Endometrial microvascular endothelial cells (primary cell): ENCODE results near the gene ME3. TPM values are rescaled to one million over a fixed set of nuclear protein-coding genes. Genes with fewer than 3 reads are reported as not detected.

ENCODE experiments used
- in situ Hi-C: cut with HindIII; loops from 2 replicates; pipeline ENCODE4 v1.10.0; 2017; ENCODE audit warnings: low sequenced_read_pairs, low pct_unique_long_range_greater_than_20kb; ENCODE audit errors: inconsistent ontology term
- total RNA-seq: library from RNA; depleted of rRNA; stranded (reverse); fragments of >200 nt; gene quantifications from one replicate; pipeline ENCODE4 v1.2.3, GENCODE V29; 2015; ENCODE audit errors: inconsistent ontology term

Gene ME3
- total RNA-seq, 1 donor from 2014 or later, result 44.4 TPM

DNA sequence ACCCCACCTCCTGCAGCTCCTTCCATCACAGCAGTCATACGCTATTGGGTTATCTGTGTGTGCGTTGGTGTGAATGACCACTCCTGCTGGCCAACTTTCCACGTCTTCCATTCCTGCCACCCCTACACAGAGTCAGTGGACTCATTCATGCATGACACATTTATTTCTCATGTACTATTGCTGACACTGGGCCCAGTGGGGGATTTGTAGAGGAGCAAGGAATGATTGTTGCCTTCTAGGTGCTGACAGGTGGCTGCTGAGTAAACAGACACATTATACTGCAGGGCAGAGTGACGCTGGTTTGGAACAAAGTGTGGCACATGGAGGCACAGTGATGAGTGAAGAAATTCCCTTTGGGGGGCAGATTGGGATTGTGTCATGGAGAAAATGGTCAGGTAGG lies 183.9 kb downstream of the ME3 start:
- in situ Hi-C loops, result no loop called here

DNA sequence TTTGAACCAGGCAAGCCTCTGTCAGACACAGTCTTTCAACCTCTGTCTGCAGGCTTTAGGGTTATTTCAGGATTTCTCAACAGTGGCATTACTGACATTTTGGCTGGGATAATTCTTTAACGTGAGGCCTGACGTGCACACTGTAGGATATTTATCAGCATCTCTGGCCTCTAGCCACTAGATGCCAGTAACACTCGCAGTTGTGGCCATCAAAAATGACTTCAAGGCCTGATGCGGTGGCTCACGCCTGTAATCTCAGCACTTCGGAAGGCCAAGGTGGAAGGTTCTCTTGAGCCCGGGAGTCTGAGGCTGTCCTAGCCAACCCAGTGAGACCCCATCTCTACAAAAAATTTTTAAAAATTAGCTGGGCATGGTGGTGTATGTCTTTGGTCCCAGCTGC lies 184.7 kb downstream of the ME3 start:
- in situ Hi-C loops, result no loop called here

DNA sequence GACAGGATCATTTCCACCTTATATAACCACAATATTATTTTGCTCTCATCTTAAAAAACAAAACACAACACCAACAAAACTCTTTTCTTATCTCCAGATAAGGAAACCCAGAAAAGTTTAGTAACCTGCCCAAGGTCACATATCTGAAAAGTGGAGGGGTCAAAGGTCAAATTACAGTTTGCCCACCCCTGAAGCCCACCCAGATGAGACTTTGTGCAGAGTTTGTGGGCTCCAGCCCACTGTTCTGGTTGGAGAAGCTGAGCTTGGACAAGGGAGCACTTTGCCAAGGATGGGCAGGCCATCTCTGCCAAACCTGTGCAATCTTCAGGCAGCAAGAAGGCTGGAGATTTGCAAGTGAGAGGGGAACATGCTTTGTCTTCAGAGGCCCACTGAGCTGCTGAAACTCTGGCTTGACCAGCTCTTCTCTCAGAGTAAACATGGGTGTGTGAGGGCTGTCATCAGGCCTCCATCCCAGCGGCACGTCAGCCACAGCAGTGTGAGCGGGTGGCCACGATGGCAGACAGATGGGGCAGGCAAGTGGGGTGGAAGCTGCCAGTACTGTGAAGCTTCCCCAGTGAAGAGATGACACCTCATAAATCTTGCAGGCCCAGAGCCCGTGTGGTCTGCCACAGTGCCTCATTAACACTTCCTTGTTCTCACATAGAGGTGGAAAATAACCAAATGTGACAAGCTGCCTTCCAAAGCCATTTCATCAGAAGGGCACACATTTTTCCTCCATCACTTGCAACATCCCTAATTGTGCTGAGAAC lies 186.0 kb downstream of the ME3 start:
- in situ Hi-C loops, result no loop called here

DNA sequence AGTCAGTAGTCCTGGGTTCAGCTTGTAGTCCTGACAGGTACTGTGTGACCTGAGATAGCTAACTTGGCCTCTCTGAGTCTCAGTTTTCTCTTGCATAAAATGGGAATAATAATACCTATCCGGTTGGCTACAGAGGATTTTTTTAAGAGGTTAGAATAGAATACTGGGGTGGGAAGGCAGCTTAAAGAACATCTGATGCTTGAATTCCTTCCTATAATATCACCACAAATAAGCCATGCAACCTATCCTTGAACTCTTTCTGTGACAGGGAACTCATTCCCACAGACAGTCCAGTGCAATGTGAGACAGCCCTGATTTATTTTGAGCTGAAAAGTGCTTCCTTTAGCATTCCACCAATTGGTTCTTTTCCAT lies 187.6 kb downstream of the ME3 start:
- in situ Hi-C loops, result no loop called here

DNA sequence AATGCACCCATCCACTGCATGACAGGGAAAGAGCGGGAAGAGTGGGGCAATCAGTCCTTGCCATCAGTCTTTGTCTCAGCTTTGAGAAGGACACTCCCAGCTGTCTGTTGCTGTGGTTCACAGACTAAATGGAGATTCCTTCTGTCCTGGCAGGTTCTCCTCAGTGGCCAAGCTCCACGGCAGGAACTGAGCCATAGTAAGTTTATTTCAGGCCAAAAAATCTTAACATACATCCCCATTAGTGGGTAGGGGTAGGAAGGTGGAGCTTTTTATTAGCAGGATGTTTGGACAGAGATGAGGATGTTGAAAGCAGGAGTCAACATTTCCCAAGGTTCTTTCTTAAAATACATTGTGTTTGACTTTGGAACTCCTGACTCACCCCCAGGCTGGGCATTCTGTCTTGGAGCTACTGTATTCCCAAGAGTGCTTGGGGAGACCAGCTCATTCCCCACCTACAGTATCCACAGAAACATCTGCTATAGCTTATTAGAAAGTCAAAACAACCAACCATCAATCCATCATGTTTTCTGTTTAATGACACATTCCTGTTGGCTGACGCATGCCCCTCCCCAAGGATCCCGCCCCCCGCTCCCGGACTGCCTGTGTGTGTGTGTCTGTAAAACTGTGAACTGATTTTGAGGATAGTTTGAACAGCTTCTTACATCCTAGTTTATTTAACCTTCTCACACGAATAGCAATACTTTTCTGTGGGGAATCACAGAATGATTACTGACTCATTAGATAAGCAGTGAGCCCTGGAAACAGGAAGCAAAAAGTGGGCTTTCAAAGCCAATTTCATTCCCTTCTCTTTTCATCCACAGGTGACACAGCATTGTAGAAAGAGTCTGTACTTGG lies 188.2 kb downstream of the ME3 start:
- in situ Hi-C loops, result no loop called here

DNA sequence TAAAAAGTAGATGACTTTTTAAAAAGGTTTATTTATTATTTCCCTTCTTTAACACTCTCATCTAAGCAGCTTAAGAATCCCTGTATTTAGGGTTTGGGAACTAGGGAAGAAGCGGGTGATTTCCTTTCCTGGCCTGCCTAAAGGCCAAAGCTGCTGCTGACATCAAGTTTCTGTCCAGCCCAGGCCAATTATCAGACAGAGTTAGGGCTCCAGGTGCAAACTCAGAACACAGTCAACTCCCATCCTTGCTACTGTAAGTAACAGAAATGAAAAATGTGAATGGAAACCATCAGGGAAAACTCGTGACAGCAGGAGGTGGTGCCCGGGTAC lies 188.8 kb downstream of the ME3 start:
- in situ Hi-C loops, result no loop called here

DNA sequence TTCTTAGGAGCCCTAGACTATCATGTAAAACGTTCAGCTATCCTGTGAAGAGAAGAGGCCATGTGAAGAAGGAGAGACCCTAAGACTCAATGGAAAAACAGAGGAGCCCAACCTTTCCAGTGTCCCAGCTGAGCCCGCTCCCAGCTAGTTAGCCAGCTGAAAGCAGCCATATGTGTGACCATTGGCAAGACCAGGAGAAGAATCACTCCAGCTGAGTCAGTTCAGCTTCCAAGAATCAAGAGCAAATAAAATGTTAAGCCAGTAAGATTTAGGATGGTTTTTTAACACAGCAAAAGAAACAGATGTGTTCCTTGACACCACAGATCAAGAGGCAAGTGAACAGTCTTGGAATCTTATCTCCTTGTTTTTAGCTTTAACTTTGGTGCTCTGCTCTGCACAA lies 189.7 kb downstream of the ME3 start:
- in situ Hi-C loops, result no loop called here

DNA sequence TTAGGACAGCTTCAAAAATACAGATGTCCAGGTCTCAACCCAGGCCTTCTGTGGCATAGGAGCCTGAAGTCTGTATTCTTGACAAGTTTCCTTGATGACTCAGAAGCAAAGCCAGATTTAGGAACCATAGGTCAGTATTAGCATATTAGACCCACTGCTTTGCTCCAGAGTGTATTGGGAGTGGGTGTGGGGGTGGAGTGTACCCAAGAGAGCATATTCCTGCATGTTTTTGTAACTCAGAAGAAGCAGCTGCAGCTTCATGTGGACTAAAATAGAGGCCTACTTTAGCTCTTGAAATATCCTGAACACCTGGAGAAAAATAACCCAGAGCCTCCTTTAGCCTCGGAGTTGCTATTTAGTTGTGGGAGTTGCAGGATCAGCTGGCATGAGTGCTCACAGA lies 191.0 kb downstream of the ME3 start:
- in situ Hi-C loops, result no loop called here

DNA sequence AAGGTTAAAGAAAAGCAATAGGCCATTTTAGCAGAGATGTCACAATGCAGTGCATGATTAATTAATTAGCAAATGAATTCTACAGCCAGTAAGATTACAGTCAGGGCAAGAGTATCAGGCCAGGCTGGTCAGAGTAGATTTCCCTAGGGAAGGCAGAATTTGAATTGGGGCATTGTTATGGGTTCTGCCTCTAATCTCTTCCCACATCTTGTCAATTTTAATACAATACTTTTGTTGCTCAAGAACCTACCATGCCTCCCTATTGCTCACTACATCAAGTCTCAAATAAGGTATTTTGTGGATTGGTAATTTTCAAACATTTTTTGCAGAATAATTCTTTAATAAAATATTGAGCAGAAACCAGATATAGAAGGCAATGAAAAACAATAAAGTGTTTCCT lies 194.1 kb downstream of the ME3 start:
- in situ Hi-C loops, result no loop called here

DNA sequence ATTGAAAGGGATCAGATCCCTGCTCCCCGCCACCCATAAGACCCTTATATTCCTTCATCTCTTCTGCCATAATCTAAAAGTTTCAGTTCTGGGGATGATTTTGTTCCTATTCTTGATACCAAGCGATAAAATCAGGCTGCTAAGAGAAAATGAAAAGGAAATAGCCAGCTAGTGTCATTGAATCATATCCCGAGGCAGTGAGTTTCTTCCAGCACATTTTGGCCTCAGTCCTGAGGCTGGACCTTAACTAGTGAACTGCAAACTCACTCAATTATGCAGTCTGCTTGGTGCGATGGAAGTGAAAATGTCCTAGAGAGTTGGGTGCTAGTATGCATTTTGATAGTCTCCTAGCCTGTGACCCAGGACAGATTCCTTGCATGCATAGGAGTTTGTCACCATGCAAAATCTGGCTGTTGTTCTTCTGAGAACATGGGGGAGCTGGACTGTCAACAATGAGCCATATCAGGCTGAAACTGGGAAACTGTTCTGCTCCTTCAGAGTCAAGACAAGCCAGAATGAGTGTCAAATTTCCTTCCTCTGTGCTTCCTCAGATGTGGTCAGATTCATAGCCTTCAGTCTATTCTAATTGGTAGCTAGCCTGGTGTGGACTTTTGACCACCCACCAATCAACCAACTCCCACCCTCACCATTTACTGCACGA lies 194.8 kb downstream of the ME3 start:
- in situ Hi-C loops, result no loop called here

DNA sequence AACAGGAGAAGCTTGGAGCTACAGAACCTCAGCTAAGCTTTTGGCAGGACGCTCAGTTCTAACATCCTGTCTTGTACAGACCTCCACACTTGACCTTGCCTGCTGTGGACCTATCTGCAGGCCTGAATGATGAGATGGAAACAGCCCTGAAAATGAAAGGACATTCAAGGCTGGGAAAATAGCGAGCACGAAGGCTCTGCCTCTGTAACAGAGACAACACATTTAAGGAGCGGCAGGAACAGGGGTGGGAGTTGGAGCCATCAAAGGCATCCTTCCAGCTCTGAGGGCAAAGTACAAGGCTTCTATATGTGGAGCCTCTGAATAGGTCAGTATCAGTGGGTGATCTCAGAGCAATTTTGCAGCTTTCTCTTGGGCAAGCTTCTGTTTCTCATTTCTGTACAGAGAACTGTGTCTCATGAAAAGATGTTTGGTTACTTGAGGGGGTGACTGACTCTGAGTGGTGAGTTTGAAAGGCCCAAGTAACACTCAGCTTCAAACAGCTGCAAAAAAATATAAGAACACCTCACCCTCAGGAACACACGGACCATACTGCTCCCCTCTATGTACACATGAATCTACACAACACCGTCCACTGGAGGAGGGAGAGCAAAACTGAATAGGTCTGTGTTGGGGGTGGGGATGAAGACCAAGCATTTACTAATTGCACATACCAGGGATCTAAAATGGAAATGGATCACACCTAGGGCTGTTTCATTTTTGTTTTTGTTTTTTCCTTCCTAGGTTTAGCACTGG lies 196.1 kb downstream of the ME3 start:
- in situ Hi-C loops, result no loop called here

DNA sequence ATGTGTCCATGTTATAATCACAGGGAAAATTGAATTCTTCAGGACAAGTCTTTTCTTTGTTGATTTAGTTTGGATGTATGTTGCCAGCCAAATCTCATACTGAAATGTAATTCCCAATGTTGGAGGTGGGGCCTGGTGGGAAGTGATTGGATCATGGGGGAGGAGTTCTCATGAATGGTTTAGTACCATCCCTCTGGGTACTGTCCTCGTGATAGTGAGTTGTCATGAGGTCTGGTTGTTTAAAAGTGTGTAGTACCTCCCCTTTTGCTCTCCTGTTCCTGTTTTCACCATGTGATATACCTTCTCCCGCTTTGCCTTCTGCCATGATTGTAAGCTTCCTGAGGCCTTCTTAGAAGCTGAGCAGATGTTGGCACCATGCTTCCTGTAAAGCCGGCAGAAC lies 197.4 kb downstream of the ME3 start:
- in situ Hi-C loops, result no loop called here

DNA sequence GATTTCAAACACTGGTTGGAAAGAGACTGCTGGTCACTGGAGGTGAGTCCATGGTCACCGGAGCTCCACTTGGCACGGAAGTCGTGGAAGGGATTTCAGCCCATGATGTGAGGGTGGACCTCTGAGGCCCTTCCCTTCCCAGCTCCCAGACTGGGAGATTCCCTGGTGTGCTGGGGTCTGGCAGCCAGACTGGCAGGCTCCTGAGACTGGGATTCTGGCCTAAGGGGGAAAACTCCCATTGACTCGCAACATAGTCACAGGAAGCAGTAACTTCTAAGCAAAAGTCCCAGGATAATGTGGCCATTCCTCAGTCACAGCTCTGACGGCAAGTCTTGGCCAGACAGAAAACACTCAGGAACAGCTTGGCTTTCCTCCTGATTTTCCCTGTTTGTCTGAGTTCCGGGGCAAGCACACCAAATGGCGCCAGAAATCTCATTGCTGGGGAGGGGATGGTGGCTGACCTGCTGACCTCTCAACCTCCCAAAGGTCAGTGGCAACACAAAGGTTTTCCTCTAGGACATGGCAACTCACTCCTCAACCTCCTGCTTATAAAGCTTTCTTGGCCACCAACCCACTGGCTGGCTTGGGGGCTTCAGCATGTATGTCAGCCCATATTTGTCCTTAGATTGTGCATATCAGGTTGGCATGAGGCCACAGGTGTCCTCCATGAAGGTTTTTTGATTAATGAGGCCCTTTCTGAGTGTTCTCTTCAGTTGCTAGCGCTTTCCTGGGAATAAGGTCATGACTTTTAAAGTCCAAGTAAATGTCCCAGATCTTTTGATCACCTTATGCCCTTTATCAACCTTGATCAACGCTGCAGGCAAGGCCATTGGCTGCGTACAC lies 198.2 kb downstream of the ME3 start:
- in situ Hi-C loops, result no loop called here

DNA sequence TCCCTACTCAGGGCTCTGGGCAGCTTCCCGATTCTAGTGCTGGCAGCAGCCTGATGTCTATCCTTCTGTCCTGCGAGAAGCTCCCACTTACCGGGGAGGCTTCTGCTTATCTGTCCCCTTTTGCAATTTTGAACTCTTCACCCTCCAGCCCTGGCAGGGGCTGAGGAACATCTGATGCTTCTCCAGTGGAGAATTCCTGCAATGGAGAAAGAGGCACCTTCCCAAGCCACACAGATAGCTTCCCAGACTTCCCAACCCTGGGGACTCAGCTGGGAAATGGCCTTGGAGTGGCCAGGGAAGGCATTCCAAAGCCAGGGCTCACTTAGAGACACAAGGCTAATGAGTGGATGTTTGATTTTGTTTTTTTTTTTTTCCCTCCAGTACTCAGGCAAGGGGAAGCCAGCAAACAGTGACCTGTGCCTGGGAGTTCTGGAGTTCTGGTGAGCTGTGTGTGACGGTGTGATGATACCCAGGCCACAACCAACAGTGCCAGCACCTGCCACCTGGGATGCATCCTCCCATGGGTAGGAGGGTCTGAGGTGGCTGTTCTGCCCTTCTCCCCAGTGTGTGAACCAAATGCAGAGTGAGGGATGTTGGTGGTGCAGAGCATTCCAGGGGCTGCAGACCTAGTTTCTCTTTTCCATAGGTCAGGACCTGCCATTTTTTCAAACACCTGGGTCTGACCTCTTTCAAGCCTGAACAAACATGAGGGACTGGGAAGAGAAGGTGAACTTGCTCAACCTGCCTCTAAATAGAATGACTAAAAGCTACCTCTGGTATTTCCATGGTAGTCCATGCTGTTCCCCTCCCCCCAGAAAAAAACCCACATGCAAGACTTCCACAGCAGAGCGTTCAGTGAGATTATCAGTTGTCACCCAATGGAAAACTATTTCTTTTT lies 202.7 kb downstream of the ME3 start:
- in situ Hi-C loops, result no loop called here

DNA sequence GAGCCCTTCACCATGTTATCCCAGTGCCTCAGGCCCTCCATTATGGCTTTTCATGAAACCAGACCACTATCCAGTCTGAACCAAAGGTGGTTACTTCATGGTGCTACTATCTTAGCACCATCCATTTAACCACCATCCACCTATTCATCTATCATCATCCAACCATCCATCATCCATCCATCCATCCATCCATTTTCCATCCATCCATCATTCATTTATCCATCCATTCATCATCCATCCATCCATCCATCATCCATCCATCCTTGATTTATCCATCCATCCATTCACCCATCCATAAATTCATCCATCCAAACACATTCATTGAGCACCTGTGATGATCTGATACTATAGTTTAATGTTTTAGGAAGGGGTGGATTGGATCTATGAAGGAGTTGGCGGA lies 204.2 kb downstream of the ME3 start:
- in situ Hi-C loops, result no loop called here

DNA sequence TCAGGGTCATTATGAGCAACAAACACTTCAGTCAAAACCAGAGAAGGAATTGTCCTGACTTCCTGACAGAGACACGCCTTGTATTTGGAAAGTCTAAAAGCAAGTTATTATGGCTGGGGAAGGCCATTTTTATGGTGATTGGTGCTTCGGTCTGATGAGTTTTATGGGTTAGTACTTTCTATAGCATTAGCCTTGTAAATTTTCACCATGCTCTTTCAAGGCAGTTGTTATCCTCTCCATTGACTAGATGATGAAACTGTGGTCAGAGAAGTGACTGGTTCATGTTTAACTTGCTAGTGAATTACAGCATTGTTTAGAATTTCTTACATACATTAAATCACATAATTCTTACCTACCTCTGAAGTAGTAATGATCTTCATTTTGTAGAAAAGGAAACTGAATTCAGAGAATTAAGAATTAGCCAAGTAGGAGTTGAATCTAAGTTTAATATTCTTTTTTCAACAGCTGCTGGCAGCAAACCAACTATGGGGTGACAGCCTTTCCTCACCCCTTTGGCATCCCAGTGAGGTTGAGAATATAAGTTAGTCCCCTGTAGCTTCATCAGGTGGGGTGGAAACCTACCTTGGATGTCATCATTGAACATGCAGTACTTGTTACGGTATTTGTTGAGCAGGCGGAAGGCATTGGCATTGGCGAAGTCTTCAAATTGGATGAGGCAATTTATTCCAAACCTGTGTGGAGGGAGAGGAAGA lies 207.8 kb downstream of the ME3 start:
- in situ Hi-C loops, result no loop called here

DNA sequence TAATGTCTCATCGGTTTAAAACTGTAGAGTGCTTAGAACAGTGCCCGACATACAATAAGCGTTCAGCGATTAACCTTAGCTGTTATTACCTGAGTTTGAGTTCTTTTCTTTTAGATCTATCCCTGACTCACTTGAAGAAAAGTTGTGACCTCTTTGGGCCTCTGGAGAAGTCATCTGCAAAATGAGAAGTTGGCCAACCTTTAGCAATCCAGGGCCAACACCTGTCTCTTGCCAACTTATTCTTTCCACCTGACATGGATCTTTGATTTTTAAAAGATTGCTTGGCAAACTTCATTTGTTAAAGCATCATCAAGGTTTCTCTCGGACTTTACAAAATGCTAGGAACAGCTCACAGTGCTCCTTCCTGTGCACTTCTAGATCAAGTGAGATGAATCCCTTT lies 208.5 kb downstream of the ME3 start:
- in situ Hi-C loops, result no loop called here
